Activated CD8-positive, alpha-beta T cell treated with anti-CD3 and anti-CD28 coated beads, Interleukin-2, amount 10 ng/mL, durations not matched to agents 7 days and 5 days (primary cell): ENCODE measurements around the gene IFIT5. TPM values are rescaled to one million over a fixed set of nuclear protein-coding genes. Genes with fewer than 3 reads are reported as not detected.
A peak's percentile ranks its signal among the peaks of the same experiment; 100 is the strongest.

Experiments
- ATAC-seq: fragments of 150-1000 bp; cut with Tn5 transposase; one replicate; pipeline ENCODE4 v1.10.0; 2021; ENCODE audit warnings: moderate library complexity
- CTCF ChIA-PET: fragments of 350-600 bp; sonication (Branson Sonifier 250); formaldehyde crosslinking; loops from one replicate; lab custom pipeline; 2021; ENCODE audit warnings: antibody characterized with exemption; lab: Charles Lee
- POLR2A ChIA-PET: fragments of 350-600 bp; sonication (Branson Sonifier 250); formaldehyde crosslinking; loops from one replicate; lab custom pipeline; 2021; ENCODE audit warnings: antibody characterized with exemption; lab: Charles Lee
- DNase-seq: peaks from one replicate; pipeline ENCODE4 v3.0.0-alpha.2; 2020
- H3K27ac Mint-ChIP-seq: one replicate; pipeline ENCODE4 v1.8.0; 2021; ENCODE audit warnings: mild to moderate bottlenecking, mixed read lengths
- H3K27me3 Mint-ChIP-seq: one replicate; pipeline ENCODE4 v1.8.0; 2021; ENCODE audit warnings: low read depth, mixed read lengths
- H3K36me3 Mint-ChIP-seq: one replicate; pipeline ENCODE4 v1.8.0; 2021; ENCODE audit warnings: low read depth, mixed read lengths
- H3K4me1 Mint-ChIP-seq: one replicate; pipeline ENCODE4 v1.8.0; 2021; ENCODE audit warnings: low read depth, mixed read lengths
- H3K4me3 Mint-ChIP-seq: one replicate; pipeline ENCODE4 v1.8.0; 2021; ENCODE audit warnings: mild to moderate bottlenecking, mixed read lengths
- H3K9me3 Mint-ChIP-seq: one replicate; pipeline ENCODE4 v1.8.0; 2022; ENCODE audit warnings: mixed read lengths; ENCODE audit not compliant: insufficient read depth
- total RNA-seq, 2 experiments: library from RNA; stranded (reverse); gene quantifications; one replicate each; pipeline ENCODE4 v1.2.3, GENCODE V29; 2021

Gene IFIT5
- total RNA-seq, 2 experiments from 2014 or later, result 22.5 to 22.7 TPM

DNA sequence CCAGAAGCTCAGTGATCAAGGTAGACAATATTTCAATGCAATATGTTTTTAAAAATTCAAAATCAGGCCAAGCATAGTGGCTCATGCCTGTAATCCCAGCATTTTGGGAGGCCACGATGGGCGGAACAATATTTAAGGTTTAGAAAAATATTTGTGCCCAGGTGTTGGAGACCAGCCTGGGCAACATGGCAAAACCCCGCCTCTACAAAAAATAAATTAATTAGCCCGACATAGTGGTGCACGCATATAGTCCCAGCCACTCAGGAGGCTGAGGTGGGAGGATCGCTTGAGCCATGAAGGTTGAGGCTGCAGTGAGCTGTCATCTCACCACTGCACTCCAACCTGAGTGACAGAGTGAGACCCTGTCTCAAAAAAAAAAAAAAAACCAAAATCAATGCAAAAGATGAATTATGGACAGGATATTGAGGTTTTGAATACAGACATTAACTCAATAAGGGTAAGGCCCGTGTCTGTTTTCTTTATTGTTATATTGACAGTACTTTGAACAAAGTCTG, 913 bp upstream of the IFIT5 start:
- no peaks in the 10 kb centered on the region for H3K9me3 Mint-ChIP-seq
- POLR2A ChIA-PET, result interaction anchor here (0.8 to 4.3 kb wide), 19 partner anchors 10 to 423 kb away, joined by 3 to 78 read pairs (median 4); partner anchors contain the start of genes FAS, IFIT1, IFIT2 and IFIT3
- H3K36me3 Mint-ChIP-seq, result peaks cover 65% of the 10 kb centered on the region
- peaks cover 52% of the 10 kb centered on the region for H3K4me1 Mint-ChIP-seq
- peak overlapping the region; percentile 85 for H3K4me3 Mint-ChIP-seq
- no peaks in the 10 kb centered on the region for H3K27me3 Mint-ChIP-seq
- no peak for ATAC-seq
- peak overlapping the region; percentile 97 for H3K27ac Mint-ChIP-seq
- CTCF ChIA-PET, result interaction anchor here (1.0 to 2.5 kb wide), 9 partner anchors 13 to 196 kb away, joined by 3 to 17 read pairs (median 3); partner anchors contain the start of genes IFIT1 and IFIT3
- DNase-seq, result no peak

DNA sequence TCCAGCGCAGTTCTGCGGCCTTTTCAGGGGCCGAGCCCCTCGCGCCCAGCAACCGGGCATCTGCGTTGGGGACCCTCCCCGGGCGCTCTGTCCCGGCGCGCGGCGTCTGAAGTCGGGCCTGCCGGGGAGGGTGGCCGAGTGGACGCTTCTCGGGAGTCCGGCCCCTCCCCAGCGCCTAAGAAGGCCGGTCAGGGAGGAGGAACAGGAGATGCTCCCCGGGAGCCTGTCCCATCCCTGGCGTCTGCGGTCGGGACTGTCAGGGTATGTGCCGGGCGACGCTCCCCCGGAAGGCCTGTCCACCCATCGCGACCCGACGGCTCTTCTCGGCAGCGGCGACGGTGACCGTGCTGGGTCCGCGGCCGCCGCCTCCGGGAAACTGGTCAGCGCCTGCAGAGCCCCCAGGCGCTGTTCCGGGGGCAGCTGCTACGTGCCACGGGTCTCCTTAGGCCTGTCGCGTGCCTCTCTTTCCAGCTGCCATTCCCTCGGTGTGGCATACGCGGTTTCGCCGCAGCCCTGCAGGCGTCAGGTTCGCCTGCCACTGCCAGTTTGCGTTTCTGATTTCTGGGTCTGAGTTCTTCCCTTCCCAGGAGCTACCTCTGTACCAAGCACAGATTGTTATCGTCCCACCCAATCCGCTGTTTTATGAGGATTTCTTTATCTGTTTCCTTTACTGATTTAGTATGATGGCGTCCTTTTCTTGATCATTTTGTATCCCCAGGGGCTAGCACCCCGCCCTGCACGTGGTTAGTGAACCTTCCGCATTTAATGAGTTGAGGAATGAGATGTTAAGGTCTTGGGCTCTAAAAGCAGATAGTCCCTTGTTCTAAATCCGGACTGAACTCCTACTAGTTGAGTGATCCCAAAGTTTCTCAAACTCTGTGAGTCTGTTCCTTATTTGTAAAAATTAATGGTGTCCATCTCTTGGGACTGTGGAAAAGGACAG, 782 bp downstream of the IFIT5 start:
- H3K4me3 Mint-ChIP-seq, result peak overlapping the region; percentile 85

DNA sequence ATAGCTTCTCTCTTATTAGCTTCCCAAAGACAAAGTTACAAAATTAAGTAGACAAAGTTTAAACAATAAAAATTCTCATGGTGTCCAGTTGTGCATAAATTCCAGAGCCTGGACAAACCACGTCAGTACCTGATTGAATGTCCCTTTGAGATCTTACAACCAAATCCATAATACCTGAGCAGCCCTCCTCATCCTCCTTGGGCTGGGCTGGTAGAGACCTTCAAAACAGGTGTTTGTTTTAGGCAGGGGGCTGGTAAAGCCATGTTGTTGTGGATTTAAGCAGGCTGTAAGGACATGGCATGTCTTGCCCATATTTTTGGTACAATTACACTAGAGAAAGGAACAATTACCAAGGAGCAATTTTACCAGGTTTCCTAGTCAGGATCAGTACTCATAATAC, 2.1 kb downstream of the IFIT5 start:
- no peak for ATAC-seq
- POLR2A ChIA-PET, result interaction anchor here (1.1 to 1.5 kb wide), 2 partner anchors 84 to 285 kb away, joined by 4 to 5 read pairs; partner anchors contain the start of gene KIF20B
- H3K4me1 Mint-ChIP-seq, result peaks cover 54% of the 10 kb centered on the region

More for the DNA sequence above, 782 bp downstream of the IFIT5 start:
- ATAC-seq (peak; percentile 59), DNase-seq (peak; percentile 51)
- ChIA-PET CTCF (interaction anchor here (0.7 to 1.4 kb wide), 4 partner anchors 11 to 375 kb away, joined by 3 to 17 read pairs (median 4); partner anchors contain the start of gene IFIT1), POLR2A (interaction anchor here (0.9 to 4.3 kb wide), 17 partner anchors 8 to 535 kb away, joined by 3 to 78 read pairs (median 4); partner anchors contain the start of genes IFIT1, IFIT2, IFIT3 and KIF20B)
- H3K27ac Mint-ChIP-seq, result peak overlapping the region; percentile 97
- no peaks in the 10 kb centered on the region for H3K9me3 Mint-ChIP-seq
- H3K27me3 Mint-ChIP-seq, result no peaks in the 10 kb centered on the region
- H3K4me1 Mint-ChIP-seq, result peaks cover 58% of the 10 kb centered on the region
- peaks cover 57% of the 10 kb centered on the region for H3K36me3 Mint-ChIP-seq

DNA sequence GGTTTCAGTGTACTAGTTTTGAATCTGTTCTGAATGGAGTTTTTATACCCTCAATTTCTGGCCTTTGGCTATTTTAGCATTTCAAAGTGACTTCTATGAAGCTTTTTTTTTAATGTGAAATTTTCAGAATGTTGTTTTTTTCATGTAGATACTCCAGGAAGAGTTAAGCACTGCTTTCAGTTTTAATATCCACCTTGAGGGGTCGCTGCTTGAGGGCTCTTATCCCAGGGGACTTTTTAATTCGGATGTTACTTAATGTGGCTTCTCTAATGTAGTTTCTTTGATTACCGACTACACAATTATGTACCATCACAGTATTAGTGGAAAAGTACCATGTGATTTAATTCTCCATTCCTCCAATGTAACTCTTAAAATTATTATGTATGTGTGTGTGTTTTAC, 5.2 kb downstream of the IFIT5 start:
- peaks cover 57% of the 10 kb centered on the region for H3K36me3 Mint-ChIP-seq
- no peaks in the 10 kb centered on the region for H3K9me3 Mint-ChIP-seq
- ChIA-PET CTCF (interaction anchor here (1.0 to 3.1 kb wide), 5 partner anchors 12 to 143 kb away, joined by 3 to 16 read pairs (median 3); partner anchors contain the start of gene IFIT1), POLR2A (interaction anchor here (2.8 kb wide), 1 partner anchor 27 kb away, joined by 17 read pairs; the partner anchor contains the start of gene IFIT1)
- no peaks in the 10 kb centered on the region for H3K27me3 Mint-ChIP-seq
- H3K27ac Mint-ChIP-seq, result no peak overlapping the region
- peaks cover 35% of the 10 kb centered on the region for H3K4me1 Mint-ChIP-seq
- no peak for ATAC-seq
- DNase-seq, result no peak
- H3K4me3 Mint-ChIP-seq, result peak overlapping the region; percentile 36

More for the DNA sequence above, 2.1 kb downstream of the IFIT5 start:
- peak overlapping the region; percentile 85 for H3K4me3 Mint-ChIP-seq
- no peaks in the 10 kb centered on the region for H3K27me3 Mint-ChIP-seq
- H3K9me3 Mint-ChIP-seq, result no peaks in the 10 kb centered on the region
- H3K36me3 Mint-ChIP-seq, result peaks cover 60% of the 10 kb centered on the region
- CTCF ChIA-PET, result no interaction called here
- no peak for DNase-seq
- H3K27ac Mint-ChIP-seq, result peak overlapping the region; percentile 71

DNA sequence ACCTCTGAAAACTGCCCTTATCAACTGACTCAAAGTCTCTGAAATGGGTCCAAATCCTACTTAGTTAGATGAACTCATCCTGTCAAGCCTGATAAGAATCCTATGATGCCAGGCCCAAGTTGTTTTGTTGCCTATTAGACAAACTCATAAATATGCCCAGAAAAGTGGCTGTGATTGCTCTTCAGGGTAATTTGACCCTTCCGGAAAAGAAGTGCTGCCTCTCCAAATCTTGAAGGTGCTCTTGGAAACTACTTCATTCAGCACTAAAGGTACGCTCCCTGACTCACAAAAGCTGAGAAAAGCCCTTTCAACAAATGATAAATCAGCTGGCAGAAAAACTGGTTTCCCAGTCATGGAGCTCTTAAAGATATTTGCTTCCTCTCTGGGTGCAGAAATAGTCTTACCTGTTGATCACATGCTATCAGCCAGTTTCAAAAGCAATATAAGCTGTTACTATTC, 6.7 kb downstream of the IFIT5 start:
- DNase-seq, result no peak
- Mint-ChIP-seq H3K36me3 (peaks cover 49% of the 10 kb centered on the region), H3K4me3 (no peak overlapping the region), H3K27ac (no peak overlapping the region), H3K9me3 (no peaks in the 10 kb centered on the region), H3K4me1 (peaks cover 28% of the 10 kb centered on the region), H3K27me3 (no peaks in the 10 kb centered on the region)
- POLR2A ChIA-PET, result interaction anchor here (0.8 kb wide), 1 partner anchor 9 kb away, joined by 3 read pairs; no protein-coding TSS in a partner anchor
- no peak for ATAC-seq
- CTCF ChIA-PET, result interaction anchor here (1.0 to 1.5 kb wide), 4 partner anchors 9 to 157 kb away, joined by 3 read pairs; partner anchors contain the start of gene IFIT1

DNA sequence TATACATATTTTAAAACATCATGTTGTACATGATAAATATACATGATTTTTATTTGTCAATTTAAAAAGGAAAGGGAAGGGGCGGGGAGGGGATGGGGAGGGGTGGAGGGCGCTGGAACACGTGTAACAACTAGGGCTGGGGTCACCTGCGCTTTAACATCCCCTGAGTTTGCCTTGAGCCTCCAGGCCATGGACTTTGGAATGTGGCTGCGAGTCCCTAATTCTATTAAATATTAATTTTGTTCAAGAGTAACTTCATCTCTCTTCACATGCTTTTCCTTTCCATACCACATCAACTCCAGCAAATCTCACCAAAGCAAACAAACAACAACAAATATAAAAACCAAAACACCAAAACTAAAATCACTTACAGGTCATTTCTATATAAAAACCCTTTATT, 10.6 kb downstream of the IFIT5 start:
- POLR2A ChIA-PET, result no interaction called here
- Mint-ChIP-seq H3K4me3 (no peak overlapping the region), H3K27me3 (peaks cover 6% of the 10 kb centered on the region), H3K9me3 (no peaks in the 10 kb centered on the region), H3K4me1 (peaks cover 4% of the 10 kb centered on the region), H3K36me3 (peaks cover 25% of the 10 kb centered on the region), H3K27ac (no peak overlapping the region)
- ATAC-seq (no peak), DNase-seq (no peak)
- CTCF ChIA-PET, result interaction anchor here (2.4 kb wide), 1 partner anchor 140 kb away, joined by 7 read pairs; no protein-coding TSS in a partner anchor

DNA sequence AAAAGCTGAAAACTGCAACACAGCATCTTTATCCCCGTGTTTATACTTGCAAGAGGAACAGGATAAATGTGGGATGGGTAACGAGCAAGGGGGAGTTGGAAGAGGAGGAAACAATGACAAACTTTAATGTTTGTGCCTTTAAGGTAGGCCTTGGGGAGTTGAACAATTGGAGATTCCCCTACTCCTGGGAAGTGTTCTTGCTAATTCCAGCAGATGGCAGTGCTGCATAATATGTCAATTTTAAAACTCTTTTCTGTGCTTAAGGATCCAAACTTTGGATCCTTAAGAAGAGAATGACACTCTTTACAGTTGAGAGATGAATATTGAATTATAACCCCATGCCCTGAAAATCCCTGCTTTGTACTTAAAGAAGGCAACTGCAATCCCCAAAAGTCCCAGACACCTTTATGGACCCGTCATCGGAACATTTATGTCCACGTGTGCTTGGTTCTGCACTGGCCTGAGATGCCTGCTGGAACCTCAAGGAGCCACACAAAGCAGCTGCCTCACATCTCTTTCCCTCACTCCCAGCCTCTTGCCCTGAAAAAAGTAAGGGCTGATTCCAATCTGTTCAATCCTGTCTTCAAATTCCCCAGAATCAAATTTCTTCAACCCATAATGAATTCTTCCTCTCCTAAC, 12.0 kb downstream of the IFIT5 start:
- Mint-ChIP-seq H3K4me3 (no peak overlapping the region), H3K9me3 (no peaks in the 10 kb centered on the region), H3K27ac (no peak overlapping the region), H3K4me1 (no peaks in the 10 kb centered on the region), H3K36me3 (peaks cover 13% of the 10 kb centered on the region), H3K27me3 (peaks cover 6% of the 10 kb centered on the region)
- POLR2A ChIA-PET, result no interaction called here
- CTCF ChIA-PET, result interaction anchor here (0.6 to 2.4 kb wide), 5 partner anchors 12 to 153 kb away, joined by 3 to 7 read pairs (median 3); partner anchors contain the start of gene IFIT5
- DNase-seq, result no peak
- ATAC-seq, result peak; percentile 73

DNA sequence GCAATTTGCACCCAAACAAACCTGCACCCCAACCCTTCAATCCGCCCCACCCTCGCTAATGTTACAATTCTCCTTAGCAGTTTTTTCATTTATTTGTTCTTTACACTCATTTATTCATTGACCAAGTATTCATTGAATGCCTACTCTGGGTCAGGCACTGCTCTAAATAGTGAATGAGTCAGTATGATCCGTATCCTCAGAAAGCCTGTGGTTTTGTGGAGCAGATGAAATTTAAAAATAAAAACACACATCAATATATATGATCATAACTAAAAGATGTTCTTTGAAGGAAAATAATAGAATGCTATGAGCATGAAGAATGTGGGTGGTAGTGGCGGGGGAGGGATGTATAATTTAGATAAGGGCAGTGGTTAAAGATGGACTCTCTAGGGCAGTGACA, 13.3 kb downstream of the IFIT5 start:
- no peaks in the 10 kb centered on the region for H3K4me1 Mint-ChIP-seq
- no peak overlapping the region for H3K4me3 Mint-ChIP-seq
- DNase-seq (no peak), ATAC-seq (no peak)
- peaks cover 3% of the 10 kb centered on the region for H3K36me3 Mint-ChIP-seq
- ChIA-PET CTCF (no interaction called here), POLR2A (no interaction called here)
- no peak overlapping the region for H3K27ac Mint-ChIP-seq
- H3K9me3 Mint-ChIP-seq, result no peaks in the 10 kb centered on the region
- peaks cover 14% of the 10 kb centered on the region for H3K27me3 Mint-ChIP-seq

DNA sequence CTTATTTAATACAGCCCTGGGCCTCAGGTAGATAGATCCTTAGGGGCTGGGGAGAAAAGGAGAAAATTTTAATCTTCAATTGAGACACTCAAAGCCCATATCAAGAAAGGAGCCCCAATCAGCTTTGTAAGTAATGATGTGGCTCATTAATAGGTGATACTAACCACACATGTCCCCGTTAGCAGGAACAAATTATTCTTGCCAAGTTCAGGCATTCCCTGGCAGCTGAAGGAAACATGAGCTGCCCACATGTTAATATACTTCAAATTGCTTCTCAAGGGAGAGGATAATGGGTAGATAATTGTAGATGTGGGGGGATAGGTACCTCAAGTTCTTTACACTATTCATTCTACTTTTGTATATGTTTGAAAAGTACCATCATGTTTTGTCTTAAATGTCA, 14.5 kb downstream of the IFIT5 start:
- DNase-seq (no peak), ATAC-seq (no peak)
- CTCF ChIA-PET, result interaction anchor here (0.6 to 1.1 kb wide), 3 partner anchors 17 to 303 kb away, joined by 3 read pairs; no protein-coding TSS in a partner anchor
- Mint-ChIP-seq H3K4me1 (no peaks in the 10 kb centered on the region), H3K27ac (no peak overlapping the region), H3K9me3 (no peaks in the 10 kb centered on the region), H3K4me3 (no peak overlapping the region), H3K27me3 (peaks cover 21% of the 10 kb centered on the region), H3K36me3 (no peaks in the 10 kb centered on the region)
- POLR2A ChIA-PET, result no interaction called here

DNA sequence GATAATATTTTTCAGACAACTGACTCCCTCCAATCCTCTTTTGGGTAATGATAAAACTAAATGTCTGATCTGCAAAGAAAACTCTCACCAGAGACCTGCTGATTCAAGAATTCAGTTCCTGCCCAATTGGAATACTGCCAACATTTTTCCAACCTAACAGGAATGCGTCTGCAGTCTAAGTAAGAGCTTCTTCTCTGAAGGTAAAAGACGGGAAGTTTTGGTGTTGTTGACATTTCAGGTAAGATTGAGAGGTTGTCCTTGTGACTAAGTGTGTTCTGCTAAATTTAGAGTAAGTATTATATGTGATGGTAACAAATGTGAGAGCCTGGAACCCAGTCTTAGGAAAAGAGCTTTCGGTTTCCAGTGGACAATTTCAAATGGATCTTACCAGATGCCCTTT, 17.6 kb downstream of the IFIT5 start:
- H3K36me3 Mint-ChIP-seq, result no peaks in the 10 kb centered on the region
- no peaks in the 10 kb centered on the region for H3K4me1 Mint-ChIP-seq
- DNase-seq, result no peak
- ATAC-seq, result no peak
- no peak overlapping the region for H3K27ac Mint-ChIP-seq
- H3K4me3 Mint-ChIP-seq, result no peak overlapping the region
- peaks cover 43% of the 10 kb centered on the region for H3K27me3 Mint-ChIP-seq
- H3K9me3 Mint-ChIP-seq, result no peaks in the 10 kb centered on the region
- POLR2A ChIA-PET, result no interaction called here
- CTCF ChIA-PET, result interaction anchor here (0.9 to 1.8 kb wide), 2 partner anchors 13 to 131 kb away, joined by 3 to 4 read pairs; no protein-coding TSS in a partner anchor

DNA sequence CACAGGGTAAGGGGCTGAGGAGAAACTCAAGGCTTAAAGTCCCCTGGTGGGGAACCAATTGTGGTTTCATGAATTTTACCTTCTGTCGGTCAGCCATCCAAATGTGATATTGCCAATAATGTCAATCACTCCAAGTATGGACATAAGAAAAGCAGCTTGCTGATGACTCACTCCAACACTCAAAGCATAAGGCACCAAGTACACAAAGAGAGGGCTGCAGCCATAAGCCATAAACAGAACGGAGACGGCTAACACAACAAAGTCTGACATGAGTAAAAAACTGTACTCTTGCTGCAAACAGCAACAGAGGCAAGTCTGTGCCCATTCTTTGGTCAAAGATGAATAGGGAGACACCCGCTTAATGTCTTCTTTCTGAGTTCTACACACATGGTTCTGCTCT, 24.2 kb downstream of the IFIT5 start:
- no peaks in the 10 kb centered on the region for H3K36me3 Mint-ChIP-seq
- ChIA-PET POLR2A (no interaction called here), CTCF (no interaction called here)
- no peak overlapping the region for H3K4me3 Mint-ChIP-seq
- H3K27ac Mint-ChIP-seq, result no peak overlapping the region
- H3K4me1 Mint-ChIP-seq, result no peaks in the 10 kb centered on the region
- H3K27me3 Mint-ChIP-seq, result peaks cover 39% of the 10 kb centered on the region
- DNase-seq, result no peak
- ATAC-seq, result no peak
- H3K9me3 Mint-ChIP-seq, result no peaks in the 10 kb centered on the region
